Measurements from ENCODE around the gene FNDC3B.

DNA sequence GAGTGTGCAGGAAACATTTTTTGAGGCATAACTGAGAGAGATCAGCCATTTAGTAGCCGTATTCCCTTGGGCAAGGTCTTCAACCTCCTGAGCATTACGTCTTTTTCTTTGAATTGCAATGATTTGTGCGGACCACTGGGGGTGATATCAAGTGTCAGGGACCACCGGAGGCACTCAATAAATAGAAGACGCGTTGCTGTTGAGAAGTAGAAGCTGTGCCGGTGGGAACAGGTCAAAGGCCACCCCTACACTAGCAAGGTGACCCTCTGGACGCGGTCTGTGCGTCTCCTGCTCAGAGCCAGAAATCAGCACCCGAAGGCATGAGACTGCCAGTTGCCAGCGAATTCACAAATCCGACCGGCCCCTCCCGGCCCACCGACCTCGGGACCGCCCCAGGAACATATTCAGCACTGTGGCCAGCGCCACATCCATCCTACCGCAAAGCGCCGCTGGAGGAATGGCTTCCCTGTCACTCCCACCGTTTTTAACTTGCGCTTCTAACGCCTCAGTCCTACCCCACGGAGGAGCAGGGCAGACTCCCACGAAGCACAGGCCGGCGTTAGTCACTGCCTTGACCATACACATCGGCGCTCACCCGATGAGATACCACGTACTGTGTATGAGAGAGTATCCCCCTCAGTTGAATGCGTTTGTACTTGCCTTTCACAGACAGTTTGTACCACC lies 410.2 kb downstream of the FNDC3B start:
- TF ChIP-seq POLR2A (IDR thresholded peaks at IDR 0.05): no peak
- TF ChIP-seq, protein P1, sequence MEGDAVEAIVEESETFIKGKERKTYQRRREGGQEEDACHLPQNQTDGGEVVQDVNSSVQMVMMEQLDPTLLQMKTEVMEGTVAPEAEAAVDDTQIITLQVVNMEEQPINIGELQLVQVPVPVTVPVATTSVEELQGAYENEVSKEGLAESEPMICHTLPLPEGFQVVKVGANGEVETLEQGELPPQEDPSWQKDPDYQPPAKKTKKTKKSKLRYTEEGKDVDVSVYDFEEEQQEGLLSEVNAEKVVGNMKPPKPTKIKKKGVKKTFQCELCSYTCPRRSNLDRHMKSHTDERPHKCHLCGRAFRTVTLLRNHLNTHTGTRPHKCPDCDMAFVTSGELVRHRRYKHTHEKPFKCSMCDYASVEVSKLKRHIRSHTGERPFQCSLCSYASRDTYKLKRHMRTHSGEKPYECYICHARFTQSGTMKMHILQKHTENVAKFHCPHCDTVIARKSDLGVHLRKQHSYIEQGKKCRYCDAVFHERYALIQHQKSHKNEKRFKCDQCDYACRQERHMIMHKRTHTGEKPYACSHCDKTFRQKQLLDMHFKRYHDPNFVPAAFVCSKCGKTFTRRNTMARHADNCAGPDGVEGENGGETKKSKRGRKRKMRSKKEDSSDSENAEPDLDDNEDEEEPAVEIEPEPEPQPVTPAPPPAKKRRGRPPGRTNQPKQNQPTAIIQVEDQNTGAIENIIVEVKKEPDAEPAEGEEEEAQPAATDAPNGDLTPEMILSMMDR (IDR thresholded peaks at IDR 0.05 in 8 of 11, conservative IDR thresholded peaks at IDR 0.05 in 3 of 11): no peak
